Stimulated activated naive CD8-positive, alpha-beta T cell treated with anti-CD3 and anti-CD28 coated beads, Interleukin-15, Interleukin-2, amounts not matched to agents 100 U/mL and 50 U/mL, for 24 hours (primary cell): ENCODE results near the gene SEC61A2.

Experiments
- ATAC-seq: fragments of 150-1000 bp; cut with Tn5 transposase; one replicate; pipeline ENCODE4 v1.10.0; 2021
- DNase-seq: peaks from one replicate; pipeline ENCODE4 v3.0.0; 2021

Gene SEC61A2

DNA sequence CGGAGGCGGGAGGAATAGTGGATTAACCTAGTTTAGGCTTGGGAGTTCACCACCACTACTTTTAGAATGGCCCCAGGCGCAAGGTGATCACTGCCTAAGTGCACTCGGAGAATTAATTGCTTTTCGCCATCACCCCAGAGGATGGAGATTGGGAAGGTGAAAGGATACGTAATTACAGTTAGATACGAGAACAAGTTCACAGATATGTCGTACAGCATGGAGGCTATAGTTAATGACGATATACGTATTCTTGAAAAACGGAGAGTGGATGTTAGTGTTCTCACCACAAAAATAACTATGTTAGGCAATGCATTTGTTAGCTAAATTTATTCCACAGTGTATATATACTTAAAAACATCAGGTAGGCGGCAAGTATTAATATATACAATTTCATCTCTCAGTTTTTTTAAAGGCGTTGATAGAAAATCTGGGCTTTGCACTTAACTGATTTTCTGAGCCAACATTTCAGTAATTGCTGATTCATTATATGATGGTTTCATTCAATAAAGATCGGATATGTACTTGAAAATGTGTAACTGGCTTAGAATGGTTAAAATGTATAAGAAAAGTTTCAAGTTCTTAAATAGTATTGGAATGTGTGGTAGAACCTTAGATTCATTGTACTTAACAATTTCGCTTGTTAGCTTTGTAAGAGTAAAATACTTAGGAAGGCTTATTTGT is 67.2 kb downstream of the SEC61A2 start:
- ATAC-seq: no peak

DNA sequence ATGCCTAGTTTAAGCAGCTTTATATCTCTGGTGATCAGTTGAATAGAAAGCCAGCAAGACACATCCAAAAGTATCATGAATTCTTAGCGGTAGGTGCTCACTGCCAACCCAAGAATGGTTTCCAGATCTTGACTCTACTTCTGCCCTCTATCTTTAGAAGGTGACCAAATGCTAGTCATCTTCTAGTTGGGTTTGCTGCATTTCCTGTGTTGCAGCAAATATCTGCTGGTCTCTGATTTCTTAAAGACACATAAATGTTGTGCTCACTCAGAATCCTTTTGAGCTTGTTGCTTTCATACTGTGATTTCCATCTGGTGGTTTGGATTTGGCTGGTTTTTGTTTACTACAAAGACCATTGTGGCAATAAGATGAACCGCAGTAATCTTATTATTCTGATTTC is 68.7 kb downstream of the SEC61A2 start:
- no peak for DNase-seq
- ATAC-seq: no peak

More for the DNA sequence above, 67.2 kb downstream of the SEC61A2 start:
- no peak for DNase-seq

DNA sequence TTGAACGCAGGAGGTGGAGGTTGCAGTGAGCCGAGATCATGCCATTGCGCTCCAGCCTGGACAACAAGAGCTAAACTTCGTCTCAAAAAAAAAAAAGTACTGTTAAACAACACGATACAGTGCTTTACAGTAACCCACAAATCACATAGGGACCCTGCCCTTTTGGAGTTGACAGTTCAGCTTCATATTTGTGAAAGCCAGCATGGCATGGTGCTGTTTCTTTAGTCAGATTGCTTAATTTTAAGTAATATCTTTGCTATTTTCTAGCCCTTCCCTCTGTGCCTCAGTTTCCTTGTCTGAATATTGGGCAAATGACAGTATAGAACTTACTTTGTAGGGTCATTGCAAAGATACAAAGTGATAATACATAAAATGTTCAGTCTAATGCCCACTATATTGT is 71.4 kb downstream of the SEC61A2 start:
- DNase-seq: no peak
- no peak for ATAC-seq

GRCh38 chr10:12201543-12201942 is 72.1 kb downstream of the SEC61A2 start:
- peak; percentile 13 for DNase-seq
- ATAC-seq: peak; percentile 77

DNA sequence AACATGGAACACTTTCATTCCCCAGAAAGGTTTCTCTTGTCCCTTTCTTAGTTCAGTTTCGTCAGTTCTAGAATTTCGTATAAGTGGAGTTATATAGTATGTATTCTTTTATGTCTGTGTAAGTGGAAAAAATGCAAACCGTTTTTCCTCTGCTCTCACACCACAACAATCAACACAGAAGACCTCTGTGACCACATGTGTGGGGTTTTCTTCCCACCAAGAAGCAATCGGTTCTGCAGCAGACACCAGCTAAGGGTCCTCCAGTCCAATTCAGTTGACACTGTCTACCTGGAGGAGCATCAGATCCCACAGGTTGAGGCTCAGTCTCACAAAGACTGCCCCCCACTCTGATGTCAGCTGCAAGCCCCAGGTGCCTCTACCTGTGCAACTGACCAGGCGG is 72.7 kb downstream of the SEC61A2 start:
- ATAC-seq (peak; percentile 60), DNase-seq (no peak)

DNA sequence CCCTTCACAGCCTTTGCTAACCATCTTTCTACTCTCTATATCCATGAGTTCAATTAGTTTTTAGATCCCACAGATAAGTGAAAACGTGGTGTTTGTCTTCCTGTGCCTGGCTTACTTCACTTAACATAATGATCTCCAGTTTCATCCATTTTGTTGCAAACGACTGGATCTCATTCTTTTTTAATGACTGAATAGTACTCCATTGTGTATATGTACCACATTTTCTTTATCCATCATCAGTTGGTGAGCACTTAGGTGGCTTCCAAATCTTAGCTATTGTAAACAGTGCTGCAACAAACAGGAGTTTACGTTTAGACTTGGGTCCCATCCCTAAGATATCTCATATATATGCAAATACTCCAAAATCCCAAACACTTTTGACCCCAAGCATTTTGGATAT is 75.6 kb downstream of the SEC61A2 start:
- ATAC-seq (no peak), DNase-seq (no peak)

DNA sequence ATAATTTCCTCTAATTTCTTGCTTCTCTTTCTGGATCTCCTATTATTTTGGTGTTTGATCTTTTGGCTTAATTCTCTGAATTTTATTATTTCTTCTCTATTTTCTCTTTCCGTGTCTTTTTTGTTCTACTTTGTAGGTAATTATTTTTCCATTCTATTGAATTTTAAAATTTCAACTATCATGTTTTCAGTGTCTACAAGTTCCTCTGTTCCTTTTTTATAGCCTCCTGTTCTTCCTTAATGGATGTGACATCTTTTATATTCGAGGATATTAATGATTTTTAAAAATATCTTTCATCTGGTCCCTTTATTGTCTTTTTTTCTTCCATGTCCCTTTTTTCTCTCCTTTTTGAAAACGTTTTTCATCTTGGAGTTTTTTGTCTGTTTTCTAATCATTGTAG is 77.6 kb downstream of the SEC61A2 start:
- no peak for DNase-seq
- ATAC-seq: no peak

DNA sequence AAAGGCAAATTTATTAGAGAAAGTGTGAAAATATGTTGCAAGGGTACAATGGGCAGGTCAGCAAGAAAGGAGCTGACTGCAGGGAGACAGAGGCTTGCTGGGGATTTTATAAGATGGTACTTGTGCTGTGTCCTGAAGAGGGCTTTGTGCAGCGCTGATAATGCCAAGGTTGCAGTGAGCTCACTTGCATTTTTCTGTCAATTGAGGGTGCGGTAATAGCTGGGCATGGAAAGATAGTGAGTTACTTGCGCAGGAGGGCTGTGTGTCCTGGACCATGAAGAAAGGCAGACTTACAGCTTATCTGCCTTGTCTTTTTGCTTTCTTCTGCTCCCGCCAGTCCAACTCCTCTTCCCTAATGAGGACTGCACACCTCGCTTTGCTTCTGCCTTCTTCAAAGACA is 79.0 kb downstream of the SEC61A2 start:
- no peak for ATAC-seq
- no peak for DNase-seq

GRCh38 chr10:12212454-12212853 is 83.0 kb downstream of the SEC61A2 start:
- no peak for ATAC-seq
- DNase-seq: no peak

GRCh38 chr10:12213621-12214020 is 84.1 kb downstream of the SEC61A2 start:
- ATAC-seq: no peak
- DNase-seq: no peak

DNA sequence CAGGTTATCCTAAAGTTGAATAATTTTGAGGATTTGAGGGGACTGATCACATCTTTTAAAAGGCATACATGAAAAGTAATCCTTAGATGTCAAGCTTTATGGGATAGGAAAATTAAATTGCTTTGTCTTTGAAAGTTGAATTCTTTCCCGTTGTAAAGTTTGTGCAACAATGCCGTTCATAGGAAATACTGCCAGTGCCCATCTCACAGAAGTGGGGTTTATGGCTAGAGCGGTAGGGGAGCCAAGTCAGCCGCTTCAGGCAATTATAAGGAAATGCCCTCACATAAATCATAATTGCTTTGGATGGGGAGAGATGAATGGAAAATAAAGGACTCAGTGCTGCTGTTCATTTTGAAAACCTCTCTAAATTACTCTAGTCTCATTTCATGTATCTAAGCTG is 84.6 kb downstream of the SEC61A2 start:
- ATAC-seq (no peak), DNase-seq (no peak)

GRCh38 chr10:12214763-12215218 is 85.3 kb downstream of the SEC61A2 start:
- no peak for ATAC-seq
- peak; percentile 49 for DNase-seq
